ENCODE measurements around the gene SH3BGRL2.
"Not testable (repeated sequence)": the region's sequence is repeated elsewhere in the genome, so short reads cannot be mapped to it uniquely, and the experiment has no call there.

Gene SH3BGRL2

DNA sequence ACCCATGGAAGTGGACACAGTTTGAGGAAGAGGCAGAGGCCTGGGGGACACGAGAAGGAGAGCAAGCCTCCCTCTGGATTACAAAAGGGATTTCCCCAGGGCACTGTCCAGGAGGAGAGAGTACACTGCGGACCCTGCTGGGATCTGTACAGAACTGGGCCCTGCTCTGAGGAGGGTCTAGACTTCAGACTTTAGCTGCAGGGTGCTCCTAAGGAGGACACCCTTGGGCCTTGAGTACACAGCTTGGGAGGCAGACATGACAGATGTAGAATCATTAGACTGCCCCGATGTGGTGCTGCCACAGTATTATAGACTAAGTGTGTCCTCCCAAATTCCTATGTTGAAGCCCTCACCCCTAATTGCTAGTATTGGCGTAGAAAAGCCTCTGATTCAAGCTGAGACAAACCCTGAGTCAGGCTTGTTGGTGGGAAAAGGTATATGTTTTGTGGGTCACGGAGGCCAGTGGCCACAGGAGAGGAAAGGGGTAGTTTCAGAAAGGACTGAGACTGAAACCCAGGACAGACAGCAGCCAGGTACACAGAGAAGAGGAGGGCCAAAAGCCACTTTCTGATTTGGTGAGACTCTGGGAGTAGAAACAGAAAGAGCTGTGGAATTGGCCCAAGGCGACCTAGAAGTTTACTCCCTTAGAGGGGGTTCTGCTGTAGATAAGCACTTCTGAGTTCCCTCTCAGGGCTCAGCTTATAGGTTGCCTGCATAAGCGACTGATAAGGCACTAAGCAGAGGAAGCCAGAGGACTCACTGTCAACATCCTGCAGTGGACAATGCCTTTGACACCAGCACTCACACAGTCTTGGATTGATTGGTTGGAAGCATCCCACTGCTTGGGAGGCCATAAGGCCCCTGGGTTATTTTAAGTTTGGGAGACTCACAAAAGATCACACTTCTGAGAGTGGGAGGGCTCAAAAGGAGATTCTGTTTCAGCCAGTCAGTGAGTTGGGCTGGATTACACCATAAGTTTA lies 16.5 kb upstream of the SH3BGRL2 start:
- no peak for DNase-seq

DNA sequence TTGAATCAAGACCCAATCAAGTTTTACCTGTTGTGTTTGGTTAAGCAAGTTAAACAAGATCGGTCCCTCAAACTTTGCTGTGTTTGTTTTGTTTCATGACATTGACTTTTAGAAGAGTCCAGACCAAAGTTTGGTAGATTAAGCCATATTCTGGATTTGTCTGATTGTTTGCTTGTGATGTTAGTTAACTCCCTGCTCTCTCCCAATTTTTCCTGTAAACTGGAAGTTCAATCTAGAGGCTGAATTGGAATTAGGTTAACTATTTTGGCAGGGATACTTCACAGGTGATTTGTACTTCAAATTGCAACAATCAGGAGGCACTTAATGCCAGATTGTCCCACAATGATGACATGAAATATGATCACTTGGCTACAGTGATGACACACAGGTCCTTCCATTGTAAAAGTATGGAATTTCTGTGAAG lies 13.6 kb upstream of the SH3BGRL2 start:
- DNase-seq = no peak

DNA sequence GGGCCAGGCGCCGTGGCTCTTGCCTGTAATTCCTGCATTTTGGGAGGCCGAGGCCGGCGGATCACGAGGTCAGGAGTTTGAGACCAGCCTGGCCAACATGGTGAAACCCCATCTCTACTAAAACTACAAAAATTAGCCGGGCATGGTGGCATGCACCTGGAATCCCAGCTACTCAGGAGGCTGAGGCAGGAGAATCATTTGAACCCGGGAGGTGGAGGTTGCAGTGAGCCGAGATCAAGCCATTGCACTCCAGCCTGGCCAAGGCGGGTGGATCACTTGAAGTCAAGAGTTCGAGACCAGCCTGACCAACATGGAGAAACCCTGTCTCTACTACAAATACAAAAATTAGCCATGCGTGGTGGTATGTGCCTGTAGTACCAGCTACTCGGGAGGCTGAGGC lies 12.7 kb upstream of the SH3BGRL2 start:
- not testable (repeated sequence) for DNase-seq

DNA sequence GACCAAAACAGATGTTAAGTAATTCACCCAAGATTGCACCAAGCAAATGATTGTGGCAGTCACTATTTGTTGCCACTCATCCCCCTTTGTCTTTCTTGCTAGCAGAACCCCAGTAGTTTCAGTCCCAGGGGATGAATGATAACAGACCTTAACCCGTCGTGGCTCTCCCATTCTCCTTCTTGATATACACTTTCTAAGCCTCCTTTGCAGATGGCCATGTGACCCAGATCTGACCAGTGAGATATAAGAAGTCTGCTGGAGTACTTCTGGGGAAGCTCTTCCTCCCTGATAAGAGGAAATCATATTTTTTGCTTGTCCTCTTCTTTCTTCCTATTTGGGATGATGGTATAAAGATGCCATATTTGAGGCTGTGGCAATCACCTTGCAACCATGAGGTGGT lies 9.6 kb upstream of the SH3BGRL2 start:
- DNase-seq = no peak

DNA sequence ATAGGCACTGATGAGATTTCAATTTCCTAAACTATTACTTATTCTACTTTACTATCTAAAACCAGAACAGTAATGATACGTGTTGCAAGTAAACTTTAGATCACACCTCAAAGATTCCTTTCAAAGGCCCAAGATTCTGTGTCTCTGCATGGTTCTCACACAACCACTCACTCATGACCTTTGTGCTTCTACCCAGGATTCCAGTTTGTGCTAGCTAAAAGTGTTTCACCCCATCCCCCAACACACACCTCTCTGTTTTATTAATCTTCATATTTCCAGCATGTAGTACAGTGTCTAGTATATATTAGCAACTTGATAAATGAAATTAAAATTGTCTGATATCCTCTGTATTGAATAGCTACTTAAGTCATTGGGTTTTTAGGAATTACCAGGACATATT lies 8.8 kb upstream of the SH3BGRL2 start:
- no peak for DNase-seq

DNA sequence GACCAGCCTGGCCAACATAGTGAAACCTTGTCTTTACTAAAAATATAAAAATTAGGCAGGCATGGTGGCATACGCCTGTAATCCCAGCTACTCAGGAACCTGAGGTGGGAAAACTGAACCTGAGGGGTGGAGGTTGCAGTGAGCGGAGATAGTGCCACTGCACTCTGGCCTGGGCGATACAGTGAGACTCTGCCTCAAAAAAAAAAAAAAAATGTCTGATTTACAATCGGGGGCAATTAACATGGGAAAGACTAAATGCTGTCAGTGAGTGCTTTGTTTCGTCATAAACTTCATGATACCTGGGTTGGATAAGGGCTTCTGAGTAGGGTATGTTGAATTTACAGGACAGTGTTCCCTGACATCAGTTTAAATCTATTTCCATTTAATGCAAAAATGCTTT lies 8.0 kb upstream of the SH3BGRL2 start:
- no peak for DNase-seq

DNA sequence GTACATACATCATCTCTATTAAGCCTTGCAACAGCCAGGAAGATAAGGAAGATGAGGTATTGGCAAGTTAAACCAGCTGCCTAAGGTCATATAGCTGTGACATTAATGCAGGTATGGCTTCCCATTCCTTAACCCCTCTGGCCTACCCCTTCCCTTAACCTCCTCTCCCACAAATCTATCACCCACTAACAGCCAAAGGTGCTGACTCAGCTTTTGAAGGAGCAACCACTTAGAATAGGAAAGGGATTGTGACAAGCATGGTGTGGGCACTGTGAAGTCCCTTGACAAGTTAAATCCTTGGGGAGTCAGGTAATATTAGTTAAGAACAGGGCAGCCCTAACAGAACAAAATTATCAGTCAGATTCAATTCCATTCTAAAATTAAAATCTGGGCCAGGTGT lies 5.4 kb upstream of the SH3BGRL2 start:
- no peak for DNase-seq

DNA sequence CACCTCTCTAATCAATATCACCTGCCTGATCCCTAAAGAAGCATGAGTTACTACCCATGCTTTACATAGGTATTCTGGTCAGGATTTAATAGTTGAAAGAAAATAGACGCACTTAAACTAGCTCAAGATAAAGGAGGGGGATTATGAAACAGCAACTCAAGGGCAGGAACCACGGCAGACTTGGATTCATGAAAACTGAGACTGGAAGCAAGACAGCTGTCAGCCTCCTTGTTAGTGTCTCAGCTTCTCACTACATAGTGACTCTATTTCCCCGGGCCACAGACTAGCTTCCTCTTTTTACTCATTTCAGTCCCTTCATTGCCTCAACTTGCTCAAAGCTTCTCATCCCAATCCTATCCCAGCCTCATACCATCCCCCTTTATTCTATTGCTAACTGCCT lies 4.3 kb upstream of the SH3BGRL2 start:
- DNase-seq = no peak

DNA sequence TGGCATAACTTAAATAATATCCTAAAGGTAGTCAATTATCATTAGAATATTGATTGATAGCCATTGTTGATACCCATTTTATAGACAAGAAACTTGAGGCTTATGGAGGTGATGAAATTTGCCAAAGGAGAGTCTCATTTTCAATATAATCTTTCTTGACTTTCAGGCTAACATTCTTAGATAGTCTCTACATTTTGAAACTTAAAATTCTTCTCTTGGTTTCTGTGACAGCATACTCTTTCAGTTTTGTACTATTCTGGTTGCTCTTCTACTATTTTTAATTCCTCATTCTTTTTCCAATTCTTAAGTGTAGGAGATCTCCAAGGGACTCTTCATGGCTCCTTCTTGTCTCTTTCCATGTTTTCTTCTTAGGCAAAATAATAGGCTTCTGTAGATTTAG lies 3.7 kb upstream of the SH3BGRL2 start:
- DNase-seq = no peak

DNA sequence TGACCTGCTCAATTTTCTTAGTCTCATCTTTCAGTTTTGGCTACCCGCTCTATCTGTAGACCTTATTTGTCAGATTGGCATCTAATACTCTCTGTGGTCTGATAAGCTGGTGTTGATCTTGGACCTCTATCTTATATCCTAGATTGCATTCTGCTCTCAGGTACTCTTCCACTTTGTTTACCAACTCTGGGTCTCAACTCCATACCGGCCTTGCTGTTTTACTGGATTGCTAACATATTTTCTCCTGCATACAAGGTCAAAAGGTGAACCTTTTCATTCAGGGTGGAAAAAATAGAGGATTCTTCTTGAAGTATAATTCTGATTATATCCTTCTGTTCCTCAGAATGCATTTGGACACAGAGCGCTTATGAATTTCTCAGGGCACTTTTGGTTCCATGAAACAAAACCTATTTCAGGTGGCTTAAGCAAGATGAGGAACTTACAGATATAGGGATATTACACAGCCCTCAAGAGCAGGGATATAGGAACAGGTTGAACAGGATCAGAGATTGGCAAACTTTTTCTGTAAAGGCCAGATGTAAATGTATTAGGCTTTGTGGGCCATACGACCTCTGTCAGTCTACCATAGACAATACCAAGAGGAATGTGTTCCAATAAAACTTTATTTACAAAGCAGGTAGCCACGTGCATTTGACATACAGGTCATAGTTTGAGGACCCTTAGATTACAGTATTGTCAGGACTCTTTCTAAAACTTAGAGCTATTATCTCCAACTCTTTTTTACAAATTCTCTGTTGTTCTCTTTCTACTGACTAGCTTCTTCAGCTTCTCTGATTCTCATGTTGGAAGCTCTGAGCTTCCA lies 2.5 kb upstream of the SH3BGRL2 start:
- no peak for DNase-seq

DNA sequence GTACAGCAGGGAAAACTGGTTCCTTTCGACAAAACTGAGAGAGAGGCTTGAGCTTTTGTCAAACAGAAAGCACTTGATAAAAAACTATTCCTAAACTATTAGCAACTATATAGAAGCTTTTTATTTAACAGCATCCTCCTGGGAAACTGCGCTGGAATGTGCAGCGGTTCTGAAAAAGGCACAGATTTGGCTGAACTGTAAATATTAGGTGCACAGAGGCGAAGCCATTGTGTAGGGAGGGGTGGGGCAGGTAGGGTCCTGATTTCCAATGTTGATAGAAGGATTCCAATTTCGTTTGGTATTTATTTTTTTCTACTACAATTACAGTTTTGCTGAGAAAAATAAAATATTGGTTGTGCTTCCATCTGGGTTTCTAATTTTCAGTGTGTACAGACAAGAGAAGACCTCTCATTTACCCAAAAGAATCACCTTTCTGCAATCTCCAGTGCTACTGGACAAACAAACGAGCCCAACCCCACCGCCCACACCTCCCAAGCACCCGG lies 698 bp upstream of the SH3BGRL2 start:
- no peak for DNase-seq

DNA sequence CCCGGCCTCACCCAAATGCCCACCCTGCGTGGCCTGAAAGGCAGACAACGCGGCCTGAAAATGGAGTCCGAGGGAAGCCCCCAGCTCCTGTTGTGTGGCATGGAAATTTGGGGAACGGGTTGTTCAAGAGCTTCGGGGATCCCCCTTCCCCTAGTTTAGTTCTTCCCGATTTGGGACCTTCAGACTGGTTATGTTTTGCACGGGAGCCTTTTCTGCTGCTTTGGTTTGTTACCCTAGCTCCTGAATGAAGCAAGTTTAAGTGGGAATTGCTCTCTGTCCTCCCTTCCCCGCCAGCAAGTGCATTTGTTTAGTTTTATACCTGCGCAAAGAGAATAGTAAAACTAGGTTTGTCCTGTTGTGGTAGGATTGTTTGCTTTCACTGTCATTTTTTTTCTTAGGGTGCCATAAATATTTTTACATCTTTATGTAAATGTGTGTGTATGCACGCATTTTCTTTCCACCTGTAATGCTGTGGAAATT lies 604 bp downstream of the SH3BGRL2 start:
- DNase-seq = no peak

DNA sequence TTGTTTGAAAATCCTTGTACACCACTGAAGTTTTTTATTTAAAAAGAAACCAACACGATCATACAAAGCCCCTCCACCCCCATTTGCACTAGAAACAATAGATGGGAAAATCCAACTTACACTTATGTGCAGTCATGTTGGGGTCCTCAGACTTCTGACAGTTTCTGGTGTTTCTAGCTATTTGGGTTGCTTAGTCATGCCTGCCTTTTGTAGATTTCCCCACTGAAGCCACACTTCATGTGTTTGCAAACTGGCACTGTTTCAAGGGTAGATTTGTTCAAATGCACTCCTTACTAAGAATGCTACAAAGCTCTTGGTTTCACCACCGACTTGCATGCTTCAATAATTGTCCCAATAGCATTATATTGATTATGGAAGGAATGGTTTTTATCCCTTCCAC lies 1.5 kb downstream of the SH3BGRL2 start:
- no peak for DNase-seq

DNA sequence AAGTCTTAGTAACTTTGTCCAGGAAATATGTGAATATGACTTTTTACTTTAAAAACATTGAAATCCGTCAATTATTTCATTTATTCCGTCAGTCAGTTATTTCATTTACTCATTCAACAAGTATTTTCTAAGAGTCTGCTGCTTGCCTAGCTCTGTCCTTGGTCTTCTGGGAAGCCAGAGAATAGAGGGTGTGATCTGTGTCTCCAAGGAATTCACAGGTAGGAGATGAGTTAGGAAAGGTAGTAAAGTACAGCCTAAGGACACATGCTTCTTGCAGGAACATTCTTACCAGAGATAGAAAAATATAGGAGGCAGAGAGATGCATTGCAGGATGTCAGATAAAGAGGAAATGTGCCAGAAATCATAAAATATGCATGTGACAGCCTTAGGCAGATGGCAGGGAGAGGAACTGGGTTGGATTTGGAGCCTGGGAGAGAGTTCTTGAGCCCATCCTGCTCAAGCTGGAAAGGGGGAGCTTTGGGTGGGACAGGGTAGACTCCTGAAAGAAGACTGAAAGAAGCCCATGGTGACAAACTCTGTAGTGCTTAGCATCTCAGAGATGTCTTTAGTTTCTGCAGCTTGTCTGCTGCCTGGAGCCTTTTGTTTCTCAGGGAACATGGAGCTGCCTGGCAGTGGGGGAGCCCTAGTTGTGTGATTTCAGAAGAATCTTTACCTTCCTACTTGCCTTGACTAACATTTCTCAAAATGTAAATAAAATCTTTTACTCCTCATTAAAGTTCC lies 3.5 kb downstream of the SH3BGRL2 start:
- DNase-seq = no peak

DNA sequence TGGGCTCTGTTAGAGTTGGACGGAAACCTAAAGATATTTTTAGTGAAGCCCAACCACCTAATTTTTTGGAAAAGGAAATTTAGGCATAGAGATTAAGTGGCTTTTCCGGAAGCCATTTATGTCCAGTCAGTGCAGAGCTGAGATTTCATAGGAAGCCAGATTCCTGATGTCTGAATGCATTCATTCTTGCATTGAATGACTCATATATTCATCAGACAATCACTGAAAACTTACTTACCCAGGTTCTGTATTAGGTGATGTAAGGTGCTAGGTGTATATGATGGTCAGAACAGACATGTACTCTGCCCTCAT lies 4.1 kb downstream of the SH3BGRL2 start:
- DNase-seq = no peak

DNA sequence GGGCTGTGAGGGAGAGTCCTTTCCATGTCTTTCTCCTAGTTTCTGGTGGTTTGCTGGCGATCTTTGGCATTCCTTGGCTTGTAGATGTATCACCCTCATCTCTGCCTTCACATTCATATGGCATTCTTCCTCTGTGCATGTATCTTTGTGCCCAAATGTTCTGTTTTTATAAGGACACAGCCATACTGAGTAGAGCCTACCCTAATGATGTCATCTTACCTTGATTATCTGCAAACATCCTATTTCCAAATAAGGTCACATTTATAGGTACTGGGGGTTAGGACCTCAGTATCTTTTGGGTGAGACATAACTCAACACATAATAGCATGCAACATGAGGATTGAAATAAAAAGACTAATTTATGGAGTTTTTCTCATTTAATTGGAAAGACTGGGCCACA lies 5.5 kb downstream of the SH3BGRL2 start:
- no peak for DNase-seq

DNA sequence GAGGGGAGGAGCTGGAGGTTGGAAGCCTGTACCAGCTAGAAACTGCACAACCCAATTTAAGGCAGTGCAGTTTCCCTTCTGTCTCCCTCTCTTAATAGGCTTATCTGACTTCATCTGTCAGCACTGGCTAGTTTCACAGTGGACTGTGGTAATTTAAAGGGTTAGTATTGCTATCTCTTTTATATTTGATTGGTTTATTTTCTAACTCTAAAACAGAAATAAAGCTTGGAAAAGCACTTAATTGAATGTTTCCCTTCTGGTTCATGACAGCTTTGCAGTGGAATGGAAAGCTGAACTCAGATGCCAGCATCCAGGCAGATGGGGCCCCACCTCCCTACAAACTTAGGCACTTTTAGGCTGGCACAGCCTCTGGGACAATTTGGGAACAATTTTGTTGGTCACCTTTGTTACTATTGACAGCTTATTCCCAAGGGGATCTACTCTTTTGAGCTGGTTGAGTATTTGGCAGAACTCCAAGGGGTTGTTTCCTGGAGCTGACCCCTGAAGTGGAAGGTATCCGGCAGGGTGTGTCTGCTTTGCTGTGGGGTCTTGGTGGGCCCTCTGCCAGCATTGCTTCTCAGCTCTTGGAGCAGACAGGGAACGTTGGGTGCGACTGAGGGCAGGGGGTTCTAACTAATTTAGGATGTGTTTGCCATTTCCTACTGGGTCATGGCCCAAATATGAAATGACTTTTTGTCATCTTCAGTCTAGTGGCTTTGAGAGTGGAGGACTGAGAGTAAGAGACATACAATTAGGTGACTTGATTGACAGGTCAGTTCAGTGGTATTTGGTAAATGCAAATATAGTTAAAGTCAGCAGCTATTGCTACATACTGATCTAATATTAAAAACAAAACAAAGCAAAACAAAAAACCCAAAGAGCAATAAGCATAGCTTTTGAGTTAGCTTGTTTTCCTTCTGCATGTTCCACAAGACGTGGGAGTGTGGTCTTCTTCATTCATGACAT lies 9.3 kb downstream of the SH3BGRL2 start:
- no peak for DNase-seq

DNA sequence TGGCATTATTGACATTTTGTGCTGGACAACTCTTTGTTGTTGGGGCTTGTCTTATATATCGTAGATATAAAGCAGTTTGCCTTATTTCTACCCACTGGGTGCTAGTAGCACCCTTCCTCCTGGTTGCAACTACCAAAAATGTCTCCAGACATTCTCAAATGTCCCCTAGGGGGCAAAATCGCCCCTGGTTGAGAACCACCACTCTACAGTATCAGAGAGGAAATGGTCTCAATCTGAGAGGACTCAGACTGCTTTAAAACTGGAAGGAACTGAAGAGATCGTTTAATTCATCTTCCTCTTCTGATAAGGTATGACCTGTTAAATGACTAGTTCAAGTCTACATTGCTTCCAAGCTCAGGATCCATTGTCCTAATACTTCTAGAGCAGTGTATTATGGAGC lies 14.9 kb downstream of the SH3BGRL2 start:
- DNase-seq = no peak

DNA sequence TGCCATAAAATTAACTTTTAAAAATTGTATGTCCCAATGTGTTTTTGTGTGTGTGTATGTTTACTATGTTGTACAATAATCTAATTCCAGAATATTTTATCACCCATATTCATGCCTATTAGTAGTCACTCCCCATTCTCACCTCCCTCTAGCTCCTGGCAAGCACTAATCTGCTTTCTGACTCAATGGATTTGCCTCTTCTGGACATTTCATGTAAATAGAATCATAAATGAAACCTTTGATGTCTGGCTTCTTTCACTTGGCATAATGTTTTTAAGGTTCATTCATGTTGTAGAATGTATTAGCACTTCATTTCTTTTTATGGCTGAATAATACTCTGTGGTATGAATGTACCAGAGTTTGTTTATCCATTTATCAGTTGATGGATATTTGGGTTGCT lies 15.4 kb downstream of the SH3BGRL2 start:
- DNase-seq = no peak

DNA sequence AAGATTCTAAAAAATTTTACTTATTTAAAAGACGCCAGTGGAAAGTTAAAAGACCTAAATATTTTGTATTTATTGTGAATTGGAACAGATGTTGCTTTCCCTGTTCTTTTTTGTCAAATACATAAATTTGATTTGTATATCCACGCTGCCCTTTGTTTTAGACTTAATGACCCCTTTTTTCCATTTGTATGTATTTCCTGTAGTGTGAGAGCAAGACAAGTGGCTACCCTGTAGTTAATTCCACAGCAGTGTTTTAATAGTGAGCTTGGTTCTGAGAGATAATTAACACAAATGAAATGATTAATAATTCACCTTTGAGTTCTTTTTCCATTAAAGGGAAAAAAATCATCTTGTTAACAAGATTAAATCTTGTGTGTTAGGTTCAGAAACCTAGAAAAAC lies 16.6 kb downstream of the SH3BGRL2 start:
- DNase-seq = no peak

DNA sequence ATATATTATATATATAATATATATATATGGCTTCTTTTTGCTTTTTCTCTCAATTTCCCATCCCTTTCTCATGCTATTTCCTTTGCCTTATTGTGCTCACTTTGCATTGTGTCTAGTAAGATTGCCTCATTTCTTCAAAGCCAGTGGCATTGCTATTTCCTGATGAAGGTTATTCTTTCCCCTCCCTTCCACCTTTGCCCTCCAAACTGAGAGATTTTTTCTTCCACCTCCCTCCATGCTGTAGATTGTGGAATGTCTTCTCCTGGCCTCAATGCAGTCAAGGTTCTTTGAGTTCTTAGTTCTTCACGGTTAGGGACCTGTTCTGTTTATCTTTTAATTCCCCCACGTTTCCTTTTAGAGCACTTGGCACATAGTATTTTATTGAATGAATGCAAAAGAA lies 17.2 kb downstream of the SH3BGRL2 start:
- no peak for DNase-seq

DNA sequence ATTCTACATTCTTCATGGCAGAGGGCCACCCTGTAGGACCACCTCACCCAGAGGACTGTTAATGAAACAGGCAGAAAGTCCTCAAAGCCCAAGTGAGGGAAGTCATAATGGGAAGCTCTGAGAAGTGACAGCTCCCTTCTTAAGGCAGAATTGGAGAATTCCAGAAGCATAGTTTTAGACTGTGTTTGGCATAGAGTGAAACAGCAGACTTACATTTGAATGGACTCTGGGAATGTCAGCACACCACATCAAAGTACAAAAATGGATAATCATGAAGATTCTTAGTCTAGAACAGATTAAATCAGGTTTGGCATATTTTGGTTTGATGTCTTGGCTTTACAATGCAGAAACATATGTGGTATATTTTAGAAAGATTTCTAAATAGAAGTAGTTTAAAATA lies 17.9 kb downstream of the SH3BGRL2 start:
- DNase-seq = no peak
